Transverse colon (tissue), 3 donors: ENCODE measurements around the gene OR52N5.

ENCODE experiments used
- POLR2A ChIP-seq: fragments of 450-650 bp; IDR thresholded peaks from one replicate; pipeline ENCODE4 v1.6.1; 2016; ENCODE audit warnings: antibody characterized with exemption, mild to moderate bottlenecking, moderate library complexity
- TF ChIP-seq, protein P1 (sequence below), 5 experiments: fragments of 200-600 bp in 3 of 5; fragments of 450-650 bp in 2 of 5; sonication (generic) in 3 of 5; IDR thresholded peaks; 1 replicate in 2 of 5; 2 replicates in 3 of 5; pipeline ENCODE4 v1.5.1; 2016 to 2017; ENCODE audit warnings: antibody characterized with exemption in 5 of 5, inconsistent platforms in 3 of 5, mild to moderate bottlenecking in 2 of 5, moderate library complexity in 1 of 5

DNA sequence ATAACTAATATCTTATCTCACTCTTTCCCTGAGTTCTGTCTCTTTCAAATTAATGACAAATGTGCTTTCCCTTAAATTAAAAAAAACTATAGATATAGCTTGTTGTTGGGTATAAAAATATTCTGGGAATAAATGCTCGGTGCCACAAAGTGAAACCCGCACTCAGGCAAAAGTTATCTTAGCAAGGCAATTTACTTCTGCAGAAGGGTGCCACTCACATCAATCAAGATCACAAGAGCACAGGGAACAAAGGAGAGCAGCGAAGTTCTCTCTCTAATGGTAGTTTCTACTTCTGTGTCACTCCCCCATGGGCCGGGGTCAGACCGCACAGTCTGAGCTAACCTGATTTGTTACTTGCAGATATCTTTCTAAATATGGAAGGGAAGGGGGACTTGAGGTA is 20.8 kb upstream of the OR52N5 start:
- TF ChIP-seq, protein P1, sequence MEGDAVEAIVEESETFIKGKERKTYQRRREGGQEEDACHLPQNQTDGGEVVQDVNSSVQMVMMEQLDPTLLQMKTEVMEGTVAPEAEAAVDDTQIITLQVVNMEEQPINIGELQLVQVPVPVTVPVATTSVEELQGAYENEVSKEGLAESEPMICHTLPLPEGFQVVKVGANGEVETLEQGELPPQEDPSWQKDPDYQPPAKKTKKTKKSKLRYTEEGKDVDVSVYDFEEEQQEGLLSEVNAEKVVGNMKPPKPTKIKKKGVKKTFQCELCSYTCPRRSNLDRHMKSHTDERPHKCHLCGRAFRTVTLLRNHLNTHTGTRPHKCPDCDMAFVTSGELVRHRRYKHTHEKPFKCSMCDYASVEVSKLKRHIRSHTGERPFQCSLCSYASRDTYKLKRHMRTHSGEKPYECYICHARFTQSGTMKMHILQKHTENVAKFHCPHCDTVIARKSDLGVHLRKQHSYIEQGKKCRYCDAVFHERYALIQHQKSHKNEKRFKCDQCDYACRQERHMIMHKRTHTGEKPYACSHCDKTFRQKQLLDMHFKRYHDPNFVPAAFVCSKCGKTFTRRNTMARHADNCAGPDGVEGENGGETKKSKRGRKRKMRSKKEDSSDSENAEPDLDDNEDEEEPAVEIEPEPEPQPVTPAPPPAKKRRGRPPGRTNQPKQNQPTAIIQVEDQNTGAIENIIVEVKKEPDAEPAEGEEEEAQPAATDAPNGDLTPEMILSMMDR (IDR thresholded peaks at IDR 0.05) = no peak
- TF ChIP-seq POLR2A = no peak
